Small intestine (tissue), 16 donors: Measurements from ENCODE around the gene GSX1. TPM values are rescaled to one million over a fixed set of nuclear protein-coding genes. Genes with fewer than 3 reads are reported as not detected.
A peak's percentile ranks its signal among the peaks of the same experiment; 100 is the strongest.
"Not testable (repeated sequence)": the region's sequence is repeated elsewhere in the genome, so short reads cannot be mapped to it uniquely, and the experiment has no call there.

Experiments
- DNase-seq, 2 donors: peaks; one replicate each; pipeline versions ENCODE4 v3.0.0 to v3.0.0-alpha.2; 2013
- FAIRE-seq: peaks from 2 replicates; lab custom pipeline; 2012; peaks lifted over from hg19 to GRCh38; lab: Jason Lieb, UNC
- H3K27ac ChIP-seq, 3 donors: one replicate each; pipeline ENCODE4 v1.5.1; 2013; ENCODE audit warnings: low read length in 2 of 3, mild to moderate bottlenecking in 2 of 3, control low read depth in 1 of 3, inconsistent platforms in 1 of 3, low read depth in 1 of 3, moderate library complexity in 1 of 3
- H3K27me3 ChIP-seq, 3 donors: one replicate each; pipeline ENCODE4 v1.6.1; 2013; ENCODE audit warnings: low read length in 3 of 3, inconsistent platforms in 1 of 3; ENCODE audit not compliant: control insufficient read depth in 3 of 3, insufficient read depth in 3 of 3
- H3K36me3 ChIP-seq, 3 donors: one replicate each; pipeline ENCODE4 v1.6.1; 2013; ENCODE audit warnings: low read length in 3 of 3, inconsistent platforms in 1 of 3, low read depth in 1 of 3, mild to moderate bottlenecking in 1 of 3, moderate library complexity in 1 of 3; ENCODE audit not compliant: control insufficient read depth in 3 of 3, insufficient read depth in 2 of 3
- H3K4me1 ChIP-seq, 3 donors: one replicate each; pipeline ENCODE4 v1.6.1; 2013; ENCODE audit warnings: low read length in 2 of 3, inconsistent platforms in 1 of 3, low read depth in 1 of 3, mild to moderate bottlenecking in 1 of 3, moderate library complexity in 1 of 3; ENCODE audit not compliant: control insufficient read depth in 3 of 3, insufficient read depth in 2 of 3
- H3K4me3 ChIP-seq, 3 donors: one replicate each; pipeline ENCODE4 v1.5.1; 2013; ENCODE audit warnings: low read length in 3 of 3, control low read depth in 1 of 3, inconsistent platforms in 1 of 3, low read depth in 1 of 3, mild to moderate bottlenecking in 1 of 3, moderate library complexity in 1 of 3
- H3K9me3 ChIP-seq, 2 donors: one replicate each; pipeline ENCODE4 v1.6.1; 2013; ENCODE audit warnings: low read depth in 1 of 2, low read length in 1 of 2; ENCODE audit not compliant: control insufficient read depth in 2 of 2, insufficient read depth in 1 of 2
- WGBS, 3 donors: extraction: QIAGEN DNeasy Blood & Tissue Kit; methylation state at CpG; one replicate each; pipeline ENCODE4 v1.1.7; 2013; 5-methylcytosine and 5-hydroxymethylcytosine counted together
- long read RNA-seq, 10 donors: transcript quantifications; one replicate each; lab custom pipeline, GENCODE V29; 2026
- polyA plus RNA-seq, 4 donors: library from polyadenylated mRNA; stranded (reverse) in 3 of 4; unstranded in 1 of 4; fragments of 200-250 nt in 3 of 4; fragments of 120-200 nt in 1 of 4; gene quantifications; one replicate each; pipeline versions ENCODE4 v1.2.1 to v1.2.3, GENCODE V29; 2013
- donor health status: healthy with polysubstance abuse.
- donor health status: control.
- donor health status: control.
- donor health status: Bipolar disorder and iron deficiency.
- donor health status: healthy.

Gene GSX1
- polyA plus RNA-seq: not detected
- long read RNA-seq, donor 1: 0 reads
- long read RNA-seq, donor 2: 0 reads
- long read RNA-seq, donor 3: 0 reads
- long read RNA-seq, donor 4: 0 reads
- long read RNA-seq, donor 5: 0 reads
- long read RNA-seq, donor 6: 0 reads
- long read RNA-seq, donor 7: 0 reads
- long read RNA-seq, donor 8: 0 reads
- long read RNA-seq, donor 9: 0 reads
- long read RNA-seq, donor 10: 0 reads

GRCh38 chr13:27792393-27793218 lies at the start of gene GSX1:
TSS of gene GSX1 (plus strand) at chr13:27792483. CDS start at chr13:27792691, 208 bp downstream.
- H3K4me3 ChIP-seq: peak within 1 kb of the TSS in 2 of 3 donors; percentile 30 to 38
- H3K27me3 ChIP-seq: peaks cover 23 to 89% (median 59%) of the 10 kb centered on the region in 3 donors
- H3K36me3 ChIP-seq: no peaks in the 10 kb centered on the region

DNA sequence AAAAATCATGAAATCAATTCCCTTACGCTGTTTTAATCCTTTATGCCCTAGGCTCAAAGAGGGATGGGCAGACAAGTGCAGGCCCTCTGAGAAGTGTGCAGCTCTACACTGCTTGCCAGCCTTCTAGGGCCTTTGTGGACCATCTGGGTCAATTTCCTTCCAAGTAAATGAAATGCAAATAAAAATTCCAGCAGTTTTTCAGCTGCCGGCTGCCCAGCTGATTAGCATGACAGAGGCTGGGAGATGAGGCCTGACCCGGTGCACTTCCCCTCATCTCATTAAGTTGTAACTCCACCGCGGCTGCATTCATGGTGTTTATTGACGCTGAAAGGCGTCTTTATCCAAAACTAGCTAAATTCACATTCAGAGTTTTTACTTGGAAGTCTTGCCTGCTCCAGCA lies 47.5 kb upstream of the GSX1 start:
- no peak for DNase-seq
- 38 to 64% (median 59%) methylated on average over 7 of the region's 7 CpGs for WGBS, 3 donors
- H3K27ac ChIP-seq: no peak overlapping the region
- H3K36me3 ChIP-seq: no peaks in the 10 kb centered on the region
- H3K9me3 ChIP-seq: peaks cover 0 to 4% of the 10 kb centered on the region in 2 donors
- FAIRE-seq: no peak
- H3K27me3 ChIP-seq: peaks cover 0 to 4% (median 0%) of the 10 kb centered on the region in 3 donors
- no peaks in the 10 kb centered on the region for H3K4me1 ChIP-seq
- no peak overlapping the region for H3K4me3 ChIP-seq

More at GRCh38 chr13:27792393-27793218, at the start of gene GSX1:
- H3K9me3 ChIP-seq: peaks cover 0 to 3% of the 10 kb centered on the region in 2 donors
- WGBS, 3 donors: 3 to 8% (median 3%) methylated on average over 72 to 87 of the region's 87 CpGs
- FAIRE-seq (no peak), DNase-seq (peak; percentile 63 to 94)
- peaks cover 3 to 25% (median 10%) of the 10 kb centered on the region in 3 donors for H3K4me1 ChIP-seq
- H3K27ac ChIP-seq: no peak within 1 kb of the TSS

DNA sequence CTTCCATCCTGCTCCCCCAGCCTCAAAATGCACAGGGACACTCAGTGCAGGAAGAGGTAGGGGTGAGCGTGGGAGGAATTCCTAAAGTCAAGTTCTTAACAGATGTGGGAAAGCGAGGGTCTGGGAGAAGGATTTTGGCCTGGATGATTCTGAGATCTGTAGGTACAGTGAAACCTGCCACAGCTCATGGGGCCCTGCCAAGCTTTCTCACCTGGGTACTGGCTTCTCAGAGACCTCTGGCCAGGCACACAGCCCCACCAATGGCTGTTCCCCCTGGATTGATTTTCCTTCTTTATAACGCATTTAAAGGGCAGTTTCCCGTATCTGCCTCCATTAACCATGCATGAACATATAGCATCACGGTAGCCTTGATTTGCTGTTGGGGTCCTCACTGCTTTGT lies 47.0 kb upstream of the GSX1 start:
- peaks cover 0 to 4% of the 10 kb centered on the region in 2 donors for H3K9me3 ChIP-seq
- WGBS, 3 donors: 86 to 94% (median 91%) methylated on average over 5 of the region's 5 CpGs
- FAIRE-seq (no peak), DNase-seq (no peak)
- H3K27ac ChIP-seq: no peak overlapping the region
- peaks cover 0 to 4% (median 0%) of the 10 kb centered on the region in 3 donors for H3K27me3 ChIP-seq
- no peak overlapping the region for H3K4me3 ChIP-seq
- no peaks in the 10 kb centered on the region for H3K36me3 ChIP-seq
- H3K4me1 ChIP-seq: no peaks in the 10 kb centered on the region

DNA sequence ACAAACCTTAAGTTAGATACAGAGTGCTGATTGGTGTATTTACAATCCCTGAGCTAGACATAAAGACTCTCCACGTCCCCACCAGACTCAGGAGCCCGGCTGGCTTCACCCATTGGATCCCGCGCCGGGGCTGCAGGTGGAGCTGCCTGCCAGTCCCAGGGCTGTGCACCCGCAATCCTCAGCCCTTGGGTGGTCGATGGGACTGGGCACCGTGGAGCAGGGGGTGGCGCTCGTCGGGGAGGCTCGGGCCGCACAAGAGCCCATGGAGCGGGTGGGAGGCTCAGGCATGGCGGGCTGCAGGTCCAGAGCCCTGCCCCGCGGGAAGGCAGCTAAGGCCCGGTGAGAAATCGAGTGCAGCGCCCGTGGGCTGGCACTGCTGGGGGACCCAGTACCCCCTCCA lies 44.1 kb upstream of the GSX1 start:
- H3K36me3 ChIP-seq, H3K4me3 ChIP-seq, H3K9me3 ChIP-seq, H3K27me3 ChIP-seq, DNase-seq, H3K4me1 ChIP-seq, FAIRE-seq, H3K27ac ChIP-seq: not testable (repeated sequence)
- WGBS, 3 donors: 93 to 95% (median 94%) methylated on average over 11 to 21 of the region's 21 CpGs

DNA sequence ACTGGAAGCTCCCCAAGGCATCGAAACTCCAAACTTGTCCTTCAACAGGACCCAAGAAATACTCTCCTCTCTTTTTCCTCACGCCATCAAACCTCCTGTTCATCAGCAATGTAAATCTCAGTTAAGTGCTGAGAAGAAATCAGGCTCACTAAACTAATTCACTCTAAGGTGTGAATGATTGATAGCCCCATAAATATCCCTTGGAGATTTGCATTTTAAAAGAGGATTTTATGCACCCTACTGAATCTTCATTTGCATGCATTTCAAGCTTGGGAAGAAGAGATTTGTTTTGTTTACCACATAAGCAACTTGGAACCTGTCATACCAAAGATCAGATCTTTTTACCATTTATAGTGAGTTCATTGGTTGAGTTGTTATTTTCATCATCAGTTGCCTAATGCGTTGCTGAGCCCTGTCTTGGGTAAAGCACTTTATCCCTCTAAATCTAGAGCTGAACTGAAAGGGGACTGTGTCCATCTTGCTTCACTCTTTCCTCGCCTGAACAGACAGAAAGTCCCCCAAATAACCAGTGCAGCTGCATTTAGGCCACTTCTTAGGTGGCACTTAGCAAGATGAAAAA lies 40.2 kb upstream of the GSX1 start:
- Histone ChIP-seq H3K9me3 (peaks cover 0 to 4% of the 10 kb centered on the region in 2 donors), H3K27me3 (peaks cover 0 to 2% (median 0%) of the 10 kb centered on the region in 3 donors), H3K4me3 (no peak overlapping the region), H3K4me1 (no peaks in the 10 kb centered on the region), H3K36me3 (no peaks in the 10 kb centered on the region), H3K27ac (no peak overlapping the region)
- DNase-seq: no peak
- 44 to 70% (median 65%) methylated on average over 4 of the region's 4 CpGs for WGBS, 3 donors
- FAIRE-seq: no peak

- Histone ChIP-seq H3K4me3 (no peak overlapping the region), H3K36me3 (no peaks in the 10 kb centered on the region), H3K4me1 (no peaks in the 10 kb centered on the region), H3K9me3 (no peaks in the 10 kb centered on the region), H3K27ac (no peak overlapping the region), H3K27me3 (peaks cover 0 to 3% (median 2%) of the 10 kb centered on the region in 3 donors)
- 72 to 73% (median 73%) methylated on average over 9 of the region's 9 CpGs for WGBS, 3 donors
- FAIRE-seq (no peak), DNase-seq (no peak)
Observed at GRCh38 chr13:27765650-27766049, 26.6 kb upstream of the GSX1 start.

DNA sequence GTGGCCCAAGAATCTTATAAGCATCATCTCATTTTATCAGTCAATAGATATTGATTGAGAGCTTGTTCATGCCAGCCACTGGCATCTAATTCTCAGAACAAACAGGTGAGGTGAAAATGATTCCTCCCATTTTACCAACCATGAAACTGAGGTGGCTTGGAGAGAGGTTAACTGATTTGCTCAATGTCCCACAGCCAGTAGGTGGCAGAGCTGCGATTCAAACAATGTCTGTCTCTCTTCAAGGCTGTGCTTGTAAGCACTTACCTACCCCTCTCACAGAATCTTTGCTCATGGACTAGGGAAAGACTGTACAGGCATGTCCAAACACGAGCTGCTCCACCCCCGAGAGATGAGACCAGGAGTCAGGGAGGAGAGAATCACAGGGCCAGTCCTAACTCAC lies 21.5 kb upstream of the GSX1 start:
- 2 to 16% (median 12%) methylated on average over 3 of the region's 3 CpGs for WGBS, 3 donors

GRCh38 chr13:27772651-27773425 lies 19.4 kb upstream of the GSX1 start:
- Histone ChIP-seq H3K27ac (no peak overlapping the region), H3K4me1 (no peaks in the 10 kb centered on the region), H3K4me3 (no peak overlapping the region), H3K36me3 (no peaks in the 10 kb centered on the region), H3K27me3 (peaks cover 0 to 13% (median 3%) of the 10 kb centered on the region in 3 donors), H3K9me3 (no peaks in the 10 kb centered on the region)
- FAIRE-seq (no peak), DNase-seq (no peak)
- 77 to 83% (median 79%) methylated on average over 14 of the region's 14 CpGs for WGBS, 3 donors

More for the DNA sequence above, 21.5 kb upstream of the GSX1 start:
- Histone ChIP-seq H3K36me3 (no peaks in the 10 kb centered on the region), H3K9me3 (no peaks in the 10 kb centered on the region), H3K4me1 (no peaks in the 10 kb centered on the region), H3K27me3 (peaks cover 0 to 8% (median 3%) of the 10 kb centered on the region in 3 donors), H3K4me3 (no peak overlapping the region), H3K27ac (no peak overlapping the region)
- FAIRE-seq (no peak), DNase-seq (peak; percentile 62 to 73)
